IPS DF 4.7 (cell line): ENCODE results near the gene SORCS3.

Experiments used
- DNase-seq: peaks from one replicate; pipeline ENCODE4 v3.0.0-alpha.2; 2013; ENCODE audit warnings: low spot score; ENCODE audit errors: extremely low read depth

The SORCS3 gene

GRCh38 chr10:104777086-104777799 is 136.2 kb downstream of the SORCS3 start:
- no peak for DNase-seq

- no peak for DNase-seq
Observed at GRCh38 chr10:104778371-104778770, 137.3 kb downstream of the SORCS3 start.

- DNase-seq: no peak
Observed at GRCh38 chr10:104779701-104780100, 138.6 kb downstream of the SORCS3 start.

- DNase-seq: no peak
Observed at GRCh38 chr10:104780165-104780564, 139.1 kb downstream of the SORCS3 start.

GRCh38 chr10:104780946-104781595 is 140.0 kb downstream of the SORCS3 start:
- no peak for DNase-seq

- DNase-seq: no peak
Observed at GRCh38 chr10:104784452-104784851, 143.4 kb downstream of the SORCS3 start.

- no peak for DNase-seq
Observed at GRCh38 chr10:104791471-104791870, 150.4 kb downstream of the SORCS3 start.

GRCh38 chr10:104795411-104795810 is 154.3 kb downstream of the SORCS3 start:
- no peak for DNase-seq

- no peak for DNase-seq
Observed at GRCh38 chr10:104796823-104797222, 155.7 kb downstream of the SORCS3 start.

- DNase-seq: no peak
Observed at GRCh38 chr10:104802941-104803340, 161.9 kb downstream of the SORCS3 start.

- no peak for DNase-seq
Observed at GRCh38 chr10:104804880-104805279, 163.8 kb downstream of the SORCS3 start.

- DNase-seq: no peak
Observed at GRCh38 chr10:104806801-104807200, 165.7 kb downstream of the SORCS3 start.

- no peak for DNase-seq
Observed at GRCh38 chr10:104807581-104808310, 166.7 kb downstream of the SORCS3 start.

GRCh38 chr10:104809288-104810090 is 168.4 kb downstream of the SORCS3 start:
- peak; percentile 36 for DNase-seq

- DNase-seq: no peak
Observed at GRCh38 chr10:104811166-104811565, 170.1 kb downstream of the SORCS3 start.

- DNase-seq: no peak
Observed at GRCh38 chr10:104816501-104816900, 175.4 kb downstream of the SORCS3 start.

GRCh38 chr10:104819731-104820130 is 178.6 kb downstream of the SORCS3 start:
- DNase-seq: no peak

- no peak for DNase-seq
Observed at GRCh38 chr10:104822088-104822487, 181.0 kb downstream of the SORCS3 start.

- no peak for DNase-seq
Observed at GRCh38 chr10:104824380-104825006, 183.4 kb downstream of the SORCS3 start.

GRCh38 chr10:104831272-104831671 is 190.2 kb downstream of the SORCS3 start:
- DNase-seq: no peak

GRCh38 chr10:104834580-104834979 is 193.5 kb downstream of the SORCS3 start:
- DNase-seq: no peak
